ENCODE results near the gene CNGA3.

- TF ChIP-seq CTCF (IDR thresholded peaks at IDR 0.05) (no peak), EP300 (IDR thresholded peaks at IDR 0.05) (no peak)
Measured at GRCh38 chr2:98383166-98383565, 36.9 kb downstream of the CNGA3 start.
